HL-60/S4 (cell line): ENCODE data around the gene ZAP70.

Experiments used
- in situ Hi-C: fragments of 300-500 bp; cut with MboI; formaldehyde crosslinking; loops from 2 replicates; pipeline ENCODE4 v1.14.3; 2022; ENCODE audit warnings: low sequenced_read_pairs

ZAP70 gene

GRCh38 chr2:97714950-97715652, 1.7 kb downstream of the ZAP70 start:
- in situ Hi-C loops: loop anchor here (25.0 kb wide), 1 partner anchor 672 kb away; no protein-coding TSS in a partner anchor

DNA sequence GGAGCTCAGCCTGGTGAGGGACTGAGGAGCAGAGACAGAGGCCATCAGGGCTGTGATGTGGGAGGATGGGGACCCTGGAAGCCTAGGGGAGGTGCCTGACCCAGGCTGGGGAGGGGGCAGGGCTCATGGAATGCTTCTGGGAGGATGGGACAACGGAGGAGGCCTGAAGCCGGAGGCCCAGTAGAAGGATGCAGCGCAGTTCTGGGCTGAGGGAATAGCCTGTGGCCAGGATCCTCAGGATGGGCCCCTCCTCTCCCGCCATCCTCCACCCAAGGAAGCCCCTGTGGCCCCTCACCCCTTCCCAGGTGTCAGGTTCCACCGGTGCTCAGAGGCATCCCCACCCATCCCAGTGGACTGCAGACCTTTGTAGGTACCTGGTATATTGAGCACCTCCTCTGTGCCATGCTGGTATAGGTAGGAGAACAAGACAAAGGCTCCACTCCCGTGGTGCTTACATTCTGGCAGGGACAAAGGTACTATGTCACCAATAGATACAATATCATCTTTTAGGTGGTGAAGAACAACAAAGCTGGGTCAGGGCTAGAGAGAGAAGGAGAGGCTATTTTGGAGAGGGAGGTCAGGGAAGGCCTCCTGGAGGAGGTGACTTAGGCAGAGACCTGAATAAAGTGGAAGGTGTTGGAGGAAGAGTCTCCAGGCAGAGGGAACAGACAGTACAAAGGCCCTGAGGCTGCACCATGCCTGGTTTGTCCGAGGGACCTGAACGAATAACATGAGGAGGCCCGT, 2.7 kb downstream of the ZAP70 start:
- in situ Hi-C loops: loop anchor here (25.0 kb wide), 1 partner anchor 671 kb away; no protein-coding TSS in a partner anchor

GRCh38 chr2:97716695-97717612, 3.6 kb downstream of the ZAP70 start:
- in situ Hi-C loops: loop anchor here (25.0 kb wide), 1 partner anchor 670 kb away; no protein-coding TSS in a partner anchor

- in situ Hi-C loops: loop anchor here (25.0 kb wide), 1 partner anchor 670 kb away; no protein-coding TSS in a partner anchor
Observed at GRCh38 chr2:97717613-97717995, 4.2 kb downstream of the ZAP70 start.

- in situ Hi-C loops: loop anchor here (25.0 kb wide), 1 partner anchor 669 kb away; no protein-coding TSS in a partner anchor
Observed at GRCh38 chr2:97718051-97718882, 4.9 kb downstream of the ZAP70 start.

DNA sequence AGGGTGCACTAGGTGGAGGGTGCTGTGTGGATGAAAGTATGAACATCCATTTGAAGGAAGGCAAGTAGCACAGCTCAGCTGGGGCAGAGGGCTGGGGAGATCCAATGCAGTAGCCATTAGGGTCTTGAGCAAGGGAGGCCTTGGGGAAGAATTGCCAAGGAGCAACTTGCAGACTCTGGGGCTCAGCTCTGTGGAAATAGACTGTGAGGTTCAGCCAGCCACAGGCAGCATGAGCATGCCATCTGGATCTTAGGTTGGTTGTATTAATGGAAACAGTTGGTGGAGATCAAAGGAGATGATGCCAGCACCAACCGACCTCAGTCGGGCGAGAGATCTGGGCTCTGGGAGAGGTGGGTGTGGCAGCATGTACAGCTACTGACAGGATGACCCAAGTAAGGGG, 5.6 kb downstream of the ZAP70 start:
- in situ Hi-C loops: loop anchor here (25.0 kb wide), 1 partner anchor 668 kb away; no protein-coding TSS in a partner anchor

GRCh38 chr2:97719362-97720155, 6.2 kb downstream of the ZAP70 start:
- in situ Hi-C loops: loop anchor here (25.0 kb wide), 1 partner anchor 668 kb away; no protein-coding TSS in a partner anchor

GRCh38 chr2:97720746-97721145, 7.4 kb downstream of the ZAP70 start:
- in situ Hi-C loops: loop anchor here (25.0 kb wide), 1 partner anchor 667 kb away; no protein-coding TSS in a partner anchor

GRCh38 chr2:97722227-97722626, 8.9 kb downstream of the ZAP70 start:
- in situ Hi-C loops: loop anchor here (25.0 kb wide), 1 partner anchor 665 kb away; no protein-coding TSS in a partner anchor

- in situ Hi-C loops: loop anchor here (25.0 kb wide), 1 partner anchor 664 kb away; no protein-coding TSS in a partner anchor
Observed at GRCh38 chr2:97723156-97724072, 10.0 kb downstream of the ZAP70 start.

DNA sequence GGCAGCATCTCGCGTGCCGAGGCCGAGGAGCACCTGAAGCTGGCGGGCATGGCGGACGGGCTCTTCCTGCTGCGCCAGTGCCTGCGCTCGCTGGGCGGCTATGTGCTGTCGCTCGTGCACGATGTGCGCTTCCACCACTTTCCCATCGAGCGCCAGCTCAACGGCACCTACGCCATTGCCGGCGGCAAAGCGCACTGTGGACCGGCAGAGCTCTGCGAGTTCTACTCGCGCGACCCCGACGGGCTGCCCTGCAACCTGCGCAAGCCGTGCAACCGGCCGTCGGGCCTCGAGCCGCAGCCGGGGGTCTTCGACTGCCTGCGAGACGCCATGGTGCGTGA, 10.7 kb downstream of the ZAP70 start:
- in situ Hi-C loops: loop anchor here (25.0 kb wide), 1 partner anchor 663 kb away; no protein-coding TSS in a partner anchor

DNA sequence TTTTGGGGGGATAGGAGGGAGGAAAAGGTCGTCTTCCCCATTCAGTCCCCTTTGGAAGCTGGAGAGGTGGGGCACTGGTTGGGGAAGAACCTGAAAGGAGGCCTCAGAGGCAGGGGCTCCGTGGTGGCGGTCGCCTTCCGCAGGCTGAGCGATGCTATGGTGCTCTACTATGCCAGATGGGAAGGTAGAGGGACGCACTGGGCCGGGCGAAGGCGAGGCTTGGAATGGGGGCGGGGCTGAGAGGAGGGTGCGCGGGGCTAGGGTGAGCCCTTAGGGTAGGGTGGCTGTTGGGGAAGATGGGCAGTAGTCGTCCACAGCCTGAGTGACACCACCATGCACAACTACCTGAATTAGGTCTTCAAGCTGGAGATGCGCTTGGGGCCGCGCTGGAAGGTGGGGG, 11.1 kb downstream of the ZAP70 start:
- in situ Hi-C loops: loop anchor here (25.0 kb wide), 1 partner anchor 663 kb away; no protein-coding TSS in a partner anchor

DNA sequence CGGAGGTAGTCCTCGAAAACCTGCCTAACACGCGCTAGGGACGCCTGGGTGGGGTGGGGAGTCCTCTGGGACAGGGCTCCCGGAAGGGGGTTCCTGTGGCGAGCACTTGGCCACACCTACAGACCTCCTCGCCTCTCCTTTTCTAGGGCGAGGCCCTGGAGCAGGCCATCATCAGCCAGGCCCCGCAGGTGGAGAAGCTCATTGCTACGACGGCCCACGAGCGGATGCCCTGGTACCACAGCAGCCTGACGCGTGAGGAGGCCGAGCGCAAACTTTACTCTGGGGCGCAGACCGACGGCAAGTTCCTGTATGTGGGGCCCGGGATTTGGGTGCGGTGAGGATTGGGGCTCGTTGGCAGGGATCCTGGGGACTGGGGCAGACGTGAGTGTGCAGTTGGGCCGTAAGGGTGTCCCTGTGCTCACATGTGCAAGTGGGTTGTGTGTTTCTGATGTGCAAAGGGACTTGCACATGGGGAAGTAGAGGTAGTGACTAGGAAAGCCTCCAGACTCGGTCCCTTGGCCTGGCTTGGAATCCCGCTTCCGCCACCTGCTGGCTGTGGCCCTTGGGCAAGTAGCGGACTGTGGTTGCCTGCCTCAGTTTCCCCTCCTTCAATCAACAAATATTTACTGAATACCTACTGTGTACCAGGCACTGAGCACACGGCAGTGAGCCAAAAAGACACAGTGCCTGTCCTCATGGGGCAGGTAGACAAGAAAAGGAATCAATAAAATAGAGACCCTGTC, 11.7 kb downstream of the ZAP70 start:
- in situ Hi-C loops: loop anchor here (25.0 kb wide), 1 partner anchor 662 kb away; no protein-coding TSS in a partner anchor

DNA sequence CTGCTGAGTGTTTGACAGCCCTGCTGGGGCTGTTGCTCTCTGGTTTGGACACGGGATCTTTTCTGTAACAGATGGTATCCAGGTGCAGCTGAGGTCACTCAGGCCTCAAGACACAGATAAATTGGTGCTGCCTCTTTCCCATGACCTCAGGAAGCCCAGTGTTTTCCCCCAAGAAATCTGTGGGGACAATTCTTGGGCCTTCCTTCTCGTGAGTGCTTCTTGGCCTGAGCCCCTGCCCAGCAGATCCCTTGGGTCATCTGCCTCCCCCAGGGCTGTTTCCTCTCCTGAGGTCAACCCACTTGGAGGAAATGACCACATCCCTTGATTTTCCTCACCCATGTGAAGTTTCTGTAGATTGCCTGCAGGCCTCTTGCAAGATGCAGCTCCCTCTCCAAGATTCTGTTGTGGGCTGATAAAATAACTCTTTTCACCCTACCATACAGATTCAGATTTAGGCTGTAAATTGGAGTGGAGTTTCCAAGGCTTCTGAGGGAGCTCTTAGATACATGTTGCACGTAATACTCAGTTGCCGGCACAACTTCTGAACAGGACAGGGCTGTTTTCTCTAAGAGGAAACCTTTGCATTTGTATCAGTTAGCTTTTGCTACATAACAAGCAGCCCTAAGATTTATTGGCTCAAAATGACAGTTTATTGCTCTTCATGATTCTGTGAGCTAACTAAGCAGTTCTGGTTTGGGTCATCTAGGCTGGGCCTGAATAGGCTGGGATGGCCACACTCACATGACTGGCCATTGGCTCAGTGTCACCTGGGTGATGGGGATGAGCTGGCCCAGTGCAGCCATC, 13.1 kb downstream of the ZAP70 start:
- in situ Hi-C loops: no loop called here

GRCh38 chr2:97727296-97727695, 13.9 kb downstream of the ZAP70 start:
- in situ Hi-C loops: no loop called here

GRCh38 chr2:97728091-97728731, 14.8 kb downstream of the ZAP70 start:
- in situ Hi-C loops: no loop called here
